ELF-1 (cell line): ENCODE results near the gene IMPA2.

Experiments used
- DNase-seq: peaks from one replicate; pipeline ENCODE4 v3.0.0-alpha.2; 2016; ENCODE audit warnings: low read depth, low spot score

Gene IMPA2

DNA sequence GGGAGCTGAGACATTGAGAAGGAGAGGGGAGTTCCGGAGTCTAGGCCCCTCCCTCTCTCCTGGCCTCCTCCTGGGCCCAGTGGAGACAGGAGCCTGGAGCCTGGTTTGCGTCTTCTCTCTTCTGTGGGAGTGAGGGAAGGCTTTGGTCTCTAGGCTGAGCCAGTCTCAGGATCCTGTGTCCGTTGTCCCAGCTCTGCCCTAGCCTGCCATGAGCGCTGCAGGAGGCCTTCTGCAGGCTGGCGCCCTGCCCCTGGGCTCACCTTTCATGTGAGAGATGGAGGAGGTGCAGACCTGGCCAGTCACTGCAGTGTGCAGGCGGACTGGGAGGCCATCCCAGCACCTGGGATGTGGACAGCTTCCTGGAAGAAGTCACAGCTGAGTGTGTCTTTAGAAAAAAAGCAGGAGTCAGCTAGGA is 8.7 kb downstream of the IMPA2 start:
- peak; percentile 72 for DNase-seq

DNA sequence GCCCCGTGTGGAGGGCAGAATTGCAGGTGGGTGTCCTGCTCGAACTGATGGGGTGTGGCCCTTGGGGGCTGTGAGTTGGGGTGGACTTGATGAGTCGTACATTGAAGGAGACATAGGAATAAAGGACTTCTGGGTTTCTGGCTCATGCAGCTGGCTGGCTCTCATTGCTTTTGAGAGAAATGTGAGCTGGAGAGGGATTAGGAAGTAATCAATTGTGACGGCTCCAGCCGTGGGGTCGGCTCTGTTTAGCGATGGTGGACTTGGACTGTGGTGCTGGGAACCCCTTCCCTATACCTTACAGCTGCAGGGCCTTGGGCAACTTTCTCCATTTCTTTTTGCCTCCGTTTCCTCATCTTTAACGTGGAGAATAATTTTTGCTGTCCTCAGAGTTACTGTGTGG is 9.2 kb downstream of the IMPA2 start:
- DNase-seq: no peak

DNA sequence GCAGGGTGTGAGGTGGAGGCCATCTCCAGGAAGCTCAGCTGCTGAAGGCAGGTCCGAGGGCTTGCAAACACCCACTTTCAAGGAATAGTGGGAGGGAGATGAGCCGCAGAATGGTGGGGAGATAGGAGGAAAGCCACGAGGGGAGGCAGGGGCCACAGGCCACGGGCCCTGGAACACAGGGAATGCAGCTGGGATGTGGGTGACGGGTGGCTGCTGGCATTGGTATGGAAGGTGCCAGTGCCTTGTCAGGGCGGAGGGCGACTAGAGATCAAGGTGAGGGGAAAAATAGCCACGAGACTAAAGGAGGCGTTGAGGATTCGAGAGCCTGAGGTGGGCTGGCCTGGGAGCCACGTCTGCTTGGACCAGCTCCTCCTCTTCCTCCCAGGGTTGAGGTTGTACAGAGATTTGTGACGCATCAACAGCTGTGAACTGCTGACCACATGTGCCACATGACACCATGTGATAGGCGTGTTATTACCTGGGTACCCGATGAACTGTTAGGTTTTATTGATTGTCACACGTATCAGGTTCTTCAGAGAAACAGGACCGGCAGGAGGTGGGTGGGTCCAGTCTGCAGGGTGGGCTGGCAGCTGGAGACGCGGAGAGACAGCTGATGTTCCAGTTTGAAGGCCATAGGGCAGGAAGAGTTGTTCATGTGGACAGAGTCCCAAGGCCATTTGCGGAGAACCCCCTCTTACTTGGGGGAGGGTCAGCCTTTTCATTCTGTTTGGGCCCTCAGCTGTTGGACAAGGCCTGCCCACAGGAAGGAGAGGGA is 9.9 kb downstream of the IMPA2 start:
- no peak for DNase-seq

DNA sequence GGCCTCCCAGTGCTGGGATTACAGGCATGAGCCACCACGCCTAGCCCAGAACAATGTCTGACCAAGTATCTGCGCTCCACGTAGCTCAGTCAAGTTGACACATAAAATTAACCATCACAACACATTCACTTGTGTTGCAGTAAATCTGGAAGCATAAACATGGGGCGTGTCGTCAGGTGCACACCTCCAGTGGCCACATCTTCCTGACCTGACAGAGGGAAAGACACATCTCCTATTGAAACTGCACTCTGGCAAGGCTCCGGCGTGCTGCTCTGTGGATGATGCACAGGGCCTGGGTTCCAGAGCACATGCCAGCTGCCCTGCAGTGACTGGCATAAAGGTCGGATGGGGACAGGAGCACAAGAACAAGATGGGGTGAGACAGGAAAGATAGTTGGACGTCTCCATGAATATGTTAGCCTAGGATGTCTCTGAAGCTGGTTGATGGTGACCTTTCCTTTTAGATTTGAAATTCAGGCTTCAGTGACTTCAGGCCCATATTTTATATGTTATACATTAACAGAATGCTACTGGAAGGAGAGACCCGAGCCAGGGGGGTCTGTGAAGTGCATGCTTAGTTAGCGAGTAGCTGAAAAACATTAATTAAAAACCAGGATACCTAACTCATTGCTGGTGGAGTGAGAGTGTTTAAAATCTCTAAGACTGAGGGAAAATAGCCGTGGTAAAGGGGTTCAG is 10.9 kb downstream of the IMPA2 start:
- DNase-seq: no peak

DNA sequence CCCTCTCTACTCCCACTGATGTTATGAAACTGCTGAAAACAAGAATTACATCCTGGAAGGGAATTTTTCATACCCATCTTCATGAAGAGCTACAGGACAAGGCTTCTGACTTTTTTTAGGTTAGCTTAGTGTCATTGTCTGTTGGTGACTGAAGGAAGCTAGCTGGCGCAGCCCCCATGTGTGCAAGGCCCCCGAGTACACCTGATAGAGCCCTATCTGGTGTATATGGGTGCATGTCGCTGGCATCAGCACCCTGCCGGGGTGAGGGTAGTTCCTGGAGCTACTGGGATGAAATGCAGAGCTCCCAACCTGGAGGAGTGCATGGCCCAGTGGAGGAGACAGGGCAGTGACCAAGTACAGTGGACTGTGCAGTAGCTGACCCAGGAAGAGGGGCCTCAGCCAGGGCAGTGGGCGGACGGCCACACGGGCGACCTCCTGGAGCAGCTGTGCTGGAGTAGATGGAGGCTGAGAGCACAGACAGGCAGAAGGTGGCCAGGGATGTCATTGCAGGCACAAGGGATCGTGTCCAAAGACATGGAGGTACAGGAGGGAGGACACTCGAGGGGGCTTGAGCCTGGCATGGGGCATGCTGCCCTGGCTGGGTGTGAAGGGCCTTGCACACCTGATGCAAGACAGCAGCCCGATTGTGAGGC is 12.1 kb downstream of the IMPA2 start:
- no peak for DNase-seq

DNA sequence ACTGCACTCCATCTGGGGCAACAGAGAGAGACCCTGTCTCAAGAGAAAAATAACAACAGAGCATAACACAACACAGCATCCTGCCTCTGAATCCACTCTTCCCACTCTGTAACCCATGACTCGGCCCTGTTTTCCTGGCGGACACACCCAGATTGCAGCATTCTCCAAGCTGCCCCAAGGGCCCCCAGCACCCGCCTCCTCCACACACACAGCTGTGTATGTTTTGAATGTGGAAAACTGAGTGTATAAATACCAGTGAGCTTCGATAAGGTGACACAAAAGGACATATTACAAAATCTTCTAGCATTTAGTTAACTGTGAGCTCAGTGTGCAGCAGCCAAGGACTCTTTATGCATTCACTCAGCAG is 13.0 kb downstream of the IMPA2 start:
- no peak for DNase-seq

DNA sequence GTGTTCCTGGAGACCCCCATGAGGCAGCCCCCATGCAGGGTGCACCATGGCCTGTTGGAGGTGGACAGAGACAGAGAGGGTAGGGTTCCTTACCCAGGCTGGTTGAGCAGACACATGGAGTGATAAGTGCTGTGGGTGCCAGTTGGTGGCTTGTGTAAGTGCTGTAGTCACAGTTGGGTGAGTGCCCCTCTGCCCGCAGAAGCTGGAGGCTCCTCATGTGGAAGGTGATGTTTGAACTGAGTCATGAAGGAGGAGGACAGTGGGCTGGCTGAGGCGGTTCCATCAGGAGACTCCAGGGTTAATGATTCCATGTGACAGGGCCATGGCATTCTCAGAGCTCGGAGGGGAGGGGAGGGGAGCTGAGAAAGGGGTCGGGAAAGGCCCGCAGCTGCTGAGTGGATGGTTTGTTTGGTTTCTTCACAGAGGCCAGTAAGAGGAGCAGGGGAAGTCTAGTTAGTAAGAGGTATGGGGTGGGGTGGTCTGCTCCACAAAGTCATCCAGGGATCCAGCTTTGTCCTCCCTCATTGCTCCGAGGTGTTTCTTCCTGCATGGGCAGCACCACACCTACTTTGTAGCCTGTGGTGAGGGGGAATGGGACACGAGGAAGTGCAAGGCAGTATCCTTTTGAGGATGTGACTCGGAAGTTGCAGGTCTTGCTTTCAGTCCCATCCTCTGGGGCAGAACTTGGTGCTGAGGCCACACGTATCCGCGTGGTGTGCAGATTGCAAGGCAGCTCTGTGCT is 13.6 kb downstream of the IMPA2 start:
- DNase-seq: peak; percentile 82

DNA sequence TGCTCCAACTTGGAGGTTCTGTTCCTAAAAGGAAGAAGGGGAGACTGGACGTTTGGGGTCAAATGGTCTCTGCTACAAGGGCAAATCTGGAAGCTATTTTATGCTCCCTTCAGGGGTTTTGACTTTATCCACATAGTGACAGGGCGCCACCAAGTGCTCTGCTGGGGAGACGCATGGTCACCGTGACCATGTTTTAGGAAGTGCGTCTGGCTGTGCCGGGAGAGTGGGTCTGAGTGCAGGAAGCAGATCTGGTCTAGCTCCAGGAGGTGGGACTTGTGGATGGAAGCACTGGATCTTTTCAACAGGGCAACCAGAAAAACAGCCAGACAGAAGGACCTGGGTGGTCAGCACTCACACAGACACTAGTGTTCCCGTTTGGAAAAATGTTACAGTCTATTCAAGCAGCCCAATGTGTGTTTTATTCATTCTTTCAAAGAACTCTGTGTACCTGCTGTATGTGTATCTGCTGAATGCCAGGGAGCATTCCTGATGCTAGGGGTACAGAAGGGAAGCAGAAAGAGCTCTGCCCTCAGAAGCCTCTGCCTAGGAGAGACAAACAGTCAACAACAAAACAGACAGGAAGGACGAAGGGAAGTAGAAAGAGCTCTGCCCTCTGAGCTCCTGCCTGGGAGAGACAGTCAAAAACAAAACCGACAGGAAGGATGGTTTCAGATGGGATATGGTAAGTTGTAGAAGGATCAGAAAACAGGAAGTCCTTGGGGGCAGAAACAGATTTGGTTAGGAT is 14.3 kb downstream of the IMPA2 start:
- peak; percentile 86 for DNase-seq

DNA sequence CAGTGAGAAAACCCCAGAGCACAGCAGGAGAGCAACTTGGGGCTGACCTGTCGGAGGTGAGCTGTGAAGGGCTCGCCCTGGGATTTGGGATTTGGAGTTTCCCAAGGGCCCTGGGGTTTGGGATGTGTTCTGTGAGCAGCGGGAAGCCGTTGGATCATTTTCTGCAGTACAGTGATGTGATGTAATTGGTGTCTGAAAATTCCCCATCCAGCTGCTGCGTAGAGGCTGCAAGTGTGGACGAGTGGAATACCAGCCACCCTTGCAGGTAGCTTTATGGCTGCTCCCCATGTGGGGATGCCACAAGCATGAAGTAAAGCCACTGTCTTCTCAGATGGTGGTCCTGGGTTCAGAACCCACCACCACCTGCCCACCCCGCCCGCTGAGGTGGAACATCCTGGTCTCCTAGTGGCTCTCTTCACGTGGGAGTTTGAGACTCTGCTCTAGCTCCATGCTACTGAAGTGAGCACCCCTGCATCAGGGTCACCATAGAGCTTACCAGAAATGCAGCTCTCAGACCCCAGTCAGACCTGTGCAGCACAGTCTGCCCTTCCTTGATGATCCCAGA is 15.0 kb downstream of the IMPA2 start:
- DNase-seq: no peak

DNA sequence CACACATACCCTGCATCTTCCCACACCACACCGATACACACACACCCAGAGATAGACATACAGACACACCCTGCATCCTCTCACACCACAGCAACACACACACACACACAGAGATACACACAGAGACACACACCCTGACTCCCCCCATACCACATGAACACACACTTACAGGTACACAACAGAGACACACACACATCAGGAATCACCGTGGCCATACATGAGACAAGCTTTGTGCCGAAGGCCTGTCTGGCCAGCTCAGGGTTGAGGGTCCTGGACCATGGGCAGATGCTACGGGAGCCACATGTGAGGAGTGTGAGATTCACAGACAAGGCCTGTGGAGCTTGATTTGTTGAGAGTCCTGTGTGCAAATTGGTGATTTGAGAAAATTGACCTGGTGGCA is 15.6 kb downstream of the IMPA2 start:
- no peak for DNase-seq

DNA sequence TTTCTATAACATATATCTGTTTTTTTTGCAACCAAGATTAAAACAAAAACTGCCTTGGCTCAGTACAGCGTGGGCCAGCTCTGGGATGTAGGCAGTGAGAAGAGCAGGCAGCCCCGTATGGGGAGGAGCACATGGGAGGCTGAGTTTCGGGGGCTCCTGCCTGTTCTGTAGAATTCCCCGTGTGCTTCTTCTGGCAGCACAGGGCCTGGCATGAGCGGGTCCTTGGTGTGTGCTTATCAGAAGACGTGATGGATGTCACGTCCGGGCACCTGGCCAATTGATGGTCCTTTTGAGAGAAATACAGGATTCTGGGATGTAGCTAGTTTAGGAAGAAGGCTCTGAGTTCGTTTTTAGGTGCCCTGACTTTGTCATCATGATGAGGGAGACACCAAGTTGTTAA is 16.2 kb downstream of the IMPA2 start:
- DNase-seq: no peak

DNA sequence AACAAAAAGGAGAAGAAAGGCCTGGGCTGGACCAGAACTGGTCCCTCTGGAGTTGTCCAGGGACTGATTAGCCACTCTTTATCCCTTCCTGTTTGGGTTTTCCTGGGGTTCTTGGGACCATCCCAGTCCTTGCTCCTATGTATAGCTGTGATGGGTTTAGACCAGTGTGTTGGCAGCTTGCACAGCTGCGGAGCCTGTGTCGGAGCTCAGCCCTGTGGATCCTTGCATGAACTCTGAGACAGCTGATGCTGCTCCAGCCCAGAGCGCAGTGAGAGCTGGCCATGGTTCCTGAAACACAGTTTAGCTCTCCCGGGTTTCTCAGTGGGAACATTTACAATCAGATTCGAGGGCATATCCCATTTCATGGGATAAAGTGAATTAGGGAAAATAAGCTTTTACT is 16.9 kb downstream of the IMPA2 start:
- no peak for DNase-seq

DNA sequence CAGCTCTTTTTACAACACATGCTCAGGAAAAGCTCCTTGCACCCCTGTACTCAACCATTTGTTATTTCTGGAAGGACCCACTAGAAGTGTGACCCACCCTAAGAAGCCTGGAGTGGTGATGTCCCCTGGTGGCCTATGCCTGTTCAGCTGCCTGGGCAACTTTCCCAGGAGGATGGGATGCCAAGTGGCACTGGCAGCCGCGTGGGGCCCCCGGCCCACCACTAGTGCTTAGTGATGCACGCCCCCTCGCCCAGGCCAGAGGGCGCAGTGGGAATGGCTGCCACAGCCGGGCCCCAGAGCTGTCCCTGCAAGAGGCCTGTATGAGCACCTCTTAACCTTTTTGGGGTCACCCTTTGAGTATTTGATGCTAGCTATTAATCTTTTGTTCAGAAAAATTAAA is 18.1 kb downstream of the IMPA2 start:
- DNase-seq: no peak

DNA sequence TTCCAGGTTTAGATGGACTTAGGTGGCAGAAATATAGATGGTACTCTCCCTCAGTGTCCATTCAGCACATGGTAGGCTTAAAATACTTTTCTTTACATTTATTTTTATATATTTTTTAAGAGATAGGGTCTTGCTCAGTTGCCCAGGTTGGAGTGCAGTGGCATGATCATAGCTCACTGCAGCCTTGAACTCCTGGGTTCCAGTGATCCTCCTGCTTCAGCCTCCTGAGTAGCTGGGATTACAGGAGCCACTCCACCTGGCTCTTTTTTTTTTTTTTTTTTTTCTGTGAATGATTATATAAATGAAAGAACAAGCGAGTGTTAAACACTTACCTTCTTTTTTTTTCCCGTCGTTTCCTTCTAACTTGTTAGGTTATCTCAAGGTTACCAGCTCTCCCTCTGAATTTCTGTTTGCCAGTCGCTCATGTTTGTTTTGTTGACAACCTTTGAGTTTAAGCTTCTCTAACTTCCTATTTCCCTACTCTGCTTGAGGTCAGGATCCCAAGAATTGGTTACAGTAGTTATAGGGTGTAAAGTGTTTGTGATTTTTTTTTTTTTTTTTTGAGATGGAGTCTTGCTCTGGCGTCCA is 18.9 kb downstream of the IMPA2 start:
- DNase-seq: no peak

DNA sequence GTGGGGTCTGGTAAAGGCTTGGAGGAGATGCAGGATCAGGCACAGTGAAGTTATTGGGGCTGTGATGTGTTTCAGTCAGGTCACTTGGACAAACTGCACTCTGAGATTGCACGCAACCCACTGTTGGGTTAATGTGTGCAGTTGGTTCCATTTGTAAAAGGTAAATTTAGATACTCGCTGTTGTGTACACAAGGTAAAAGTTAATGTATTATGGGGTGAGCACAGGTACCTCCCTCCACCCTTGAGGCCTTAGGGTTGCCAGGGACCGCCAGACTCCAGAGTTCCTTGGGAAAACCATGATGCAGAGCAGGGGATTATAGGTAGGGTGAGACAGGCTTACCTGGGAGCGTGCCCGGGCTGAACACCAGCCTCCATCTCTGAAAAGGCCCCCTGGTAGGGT is 20.1 kb downstream of the IMPA2 start:
- DNase-seq: no peak

DNA sequence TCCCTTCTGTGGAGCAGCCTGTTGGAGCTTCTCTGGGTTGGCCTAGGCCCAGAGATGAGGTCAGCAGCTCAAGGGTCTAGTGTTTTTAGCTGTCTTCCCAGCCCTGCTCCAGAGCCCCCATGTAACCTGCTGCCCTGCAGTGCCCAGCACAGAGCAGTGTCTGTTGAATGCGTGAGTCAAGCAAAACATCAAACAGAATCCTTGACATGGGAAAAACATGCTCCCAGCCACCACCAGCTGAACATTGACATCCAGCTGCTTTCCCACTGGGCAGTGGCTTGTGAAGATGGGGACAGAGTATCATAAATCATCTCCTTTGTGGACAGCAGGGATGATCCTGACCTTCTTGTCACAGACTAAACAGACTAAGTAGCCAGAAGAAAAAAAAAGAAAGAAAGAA is 22.6 kb downstream of the IMPA2 start:
- no peak for DNase-seq

DNA sequence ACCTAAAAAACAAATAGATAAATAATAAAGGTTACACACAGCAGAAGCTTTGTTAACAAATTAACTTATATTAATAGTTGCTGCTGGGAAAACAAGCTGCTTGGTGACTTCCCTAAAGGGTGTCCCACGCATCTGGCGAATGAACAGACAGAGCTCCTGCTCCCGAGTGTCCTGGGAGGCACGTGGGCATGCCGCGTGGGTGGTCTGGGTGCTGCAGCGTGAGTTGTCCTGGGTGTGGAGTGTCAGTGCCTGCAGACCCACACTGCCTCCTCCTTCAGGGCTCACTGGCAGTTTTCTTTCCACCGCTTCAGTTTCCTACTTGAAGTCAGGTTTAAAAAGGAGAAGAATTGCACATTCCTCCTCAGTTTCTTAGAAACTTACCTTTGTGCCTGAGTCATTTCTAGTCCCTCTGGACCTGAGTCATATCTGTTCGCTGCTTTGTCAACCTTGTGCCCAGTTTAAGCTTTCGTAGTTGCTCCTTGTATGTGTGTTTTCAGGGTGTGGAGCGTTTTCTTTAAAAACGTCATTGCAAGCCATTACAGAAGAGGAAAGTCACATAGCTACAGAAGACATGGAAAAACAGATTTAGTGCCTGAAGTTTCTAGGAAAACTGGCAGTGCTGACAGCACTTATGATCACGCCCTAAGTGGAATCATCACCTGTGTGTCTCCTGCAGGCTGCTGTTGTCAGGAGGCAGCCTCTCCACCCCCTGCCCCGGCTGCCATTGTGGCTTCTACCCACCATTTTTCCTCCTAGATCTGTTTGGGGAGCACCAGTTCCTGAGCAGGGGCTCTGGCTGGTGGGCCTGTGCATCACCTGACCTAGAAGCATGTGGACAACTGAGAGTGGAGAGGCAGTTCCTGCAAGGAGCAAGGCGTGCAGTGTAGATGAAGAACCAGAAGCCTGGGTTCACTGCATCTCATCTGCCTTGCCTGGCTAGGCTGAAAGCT is 24.5 kb downstream of the IMPA2 start:
- DNase-seq: no peak

DNA sequence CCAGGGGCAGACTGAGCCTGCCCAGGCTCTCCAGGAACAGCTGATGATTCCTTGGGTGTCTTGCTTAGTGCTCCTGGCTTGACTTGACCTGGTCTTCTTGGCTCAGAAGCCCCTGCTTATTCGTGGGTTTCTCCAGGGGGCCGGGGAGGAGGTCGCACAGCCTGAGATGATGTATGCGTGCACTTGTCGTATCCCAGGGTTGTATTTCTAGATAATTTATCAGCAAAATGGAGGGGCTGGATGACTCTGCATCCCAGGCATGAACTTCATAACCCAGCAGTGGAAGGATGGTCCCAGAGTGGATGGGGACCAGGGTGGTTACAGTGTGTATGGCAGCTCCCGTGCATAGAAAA is 25.2 kb downstream of the IMPA2 start:
- DNase-seq: no peak

DNA sequence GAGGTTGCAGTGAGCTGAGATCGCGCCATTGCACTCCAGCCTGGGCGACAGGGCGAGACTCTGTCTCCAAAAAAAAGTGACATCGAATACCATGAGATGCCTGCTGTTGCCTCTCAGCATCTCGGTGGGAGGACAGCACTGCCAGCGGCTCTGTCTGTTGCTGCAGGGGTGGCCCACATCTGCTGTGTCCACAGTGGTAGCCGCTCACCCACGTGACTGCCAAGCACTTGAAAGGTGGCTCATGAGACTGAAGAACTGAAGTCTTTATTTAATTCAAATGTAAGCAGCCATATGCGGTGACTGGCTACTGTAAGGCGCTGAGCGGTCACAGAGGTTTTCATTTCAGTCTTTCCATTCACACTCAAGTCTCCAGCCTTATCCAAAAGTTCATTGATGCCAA is 25.8 kb downstream of the IMPA2 start:
- no peak for DNase-seq
